Activated CD4-positive, CD25-positive, alpha-beta regulatory T cell treated with anti-CD3 and anti-CD28 coated beads, Interleukin-2, amount 50 U/mL, for 24 hours (primary cell): Measurements from ENCODE around the gene FTH1.
A peak's percentile ranks its signal among the peaks of the same experiment; 100 is the strongest.
"Not testable (repeated sequence)": the region's sequence is repeated elsewhere in the genome, so short reads cannot be mapped to it uniquely, and the experiment has no call there.

Source experiments
- ATAC-seq, 2 donors: fragments of 150-1000 bp; cut with Tn5 transposase; one replicate each; pipeline ENCODE4 v1.10.0; 2021; ENCODE audit warnings: mild to moderate bottlenecking in 1 of 2, moderate library complexity in 1 of 2

The FTH1 gene

GRCh38 chr11:61967116-61967923, at the start of gene FTH1:
FTH1 (minus strand) TSS chr11:61967634; CDS start chr11:61967425, 209 bp downstream.
- ATAC-seq = peak; percentile 79 to 85

GRCh38 chr11:62015615-62016014, 48.2 kb upstream of the FTH1 start:
- ATAC-seq = no peak

GRCh38 chr11:62013537-62014476, 46.4 kb upstream of the FTH1 start:
- ATAC-seq = no peak

GRCh38 chr11:62012832-62013461, 45.5 kb upstream of the FTH1 start:
- ATAC-seq = no peak

- no peak for ATAC-seq
Observed at GRCh38 chr11:62012451-62012831, 45.0 kb upstream of the FTH1 start.

- ATAC-seq = no peak
Observed at GRCh38 chr11:62011881-62012280, 44.4 kb upstream of the FTH1 start.

- ATAC-seq = no peak
Observed at GRCh38 chr11:62010935-62011528, 43.6 kb upstream of the FTH1 start.

- peak in 1 of 2 donors; percentile 43 for ATAC-seq
Observed at GRCh38 chr11:62008193-62008592, 40.8 kb upstream of the FTH1 start.

GRCh38 chr11:62004473-62004872, 37.0 kb upstream of the FTH1 start:
- ATAC-seq = no peak

GRCh38 chr11:62002283-62002682, 34.8 kb upstream of the FTH1 start:
- ATAC-seq = not testable (repeated sequence)

- no peak for ATAC-seq
Observed at GRCh38 chr11:62001450-62002191, 34.2 kb upstream of the FTH1 start.

GRCh38 chr11:62000539-62001446, 33.4 kb upstream of the FTH1 start:
- no peak for ATAC-seq

- ATAC-seq = no peak
Observed at GRCh38 chr11:61999141-61999975, 31.9 kb upstream of the FTH1 start.

- no peak for ATAC-seq
Observed at GRCh38 chr11:61996933-61997332, 29.5 kb upstream of the FTH1 start.

- ATAC-seq = no peak
Observed at GRCh38 chr11:61994981-61995380, 27.5 kb upstream of the FTH1 start.

- ATAC-seq = no peak
Observed at GRCh38 chr11:61985869-61986268, 18.4 kb upstream of the FTH1 start.

- no peak for ATAC-seq
Observed at GRCh38 chr11:61983419-61983818, 16.0 kb upstream of the FTH1 start.

GRCh38 chr11:61980783-61981541, 13.5 kb upstream of the FTH1 start:
- no peak for ATAC-seq
